Right lobe of liver (tissue), 4 donors: Measurements from ENCODE around the gene HBZ.

ENCODE experiments used
- POLR2A ChIP-seq: fragments of 450-650 bp; IDR thresholded peaks from one replicate; pipeline ENCODE4 v1.6.1; 2017; ENCODE audit warnings: antibody characterized with exemption, mild to moderate bottlenecking
- TF ChIP-seq, protein P1 (sequence below), 4 donors: fragments of 200-600 bp in 3 of 4; fragments of 450-650 bp in 1 of 4; IDR thresholded peaks; one replicate each; pipeline versions ENCODE4 v1.5.1 to v1.8.0; 2016 to 2022; ENCODE audit warnings: antibody characterized with exemption in 4 of 4, mild to moderate bottlenecking in 2 of 4
- donor health status: DM: no; HTN: no; CAD: no.
- donor health status: DM: no; HTN: no; CAD: no.
- donor health status: DM: no; HTN: yes; CAD: no.

DNA sequence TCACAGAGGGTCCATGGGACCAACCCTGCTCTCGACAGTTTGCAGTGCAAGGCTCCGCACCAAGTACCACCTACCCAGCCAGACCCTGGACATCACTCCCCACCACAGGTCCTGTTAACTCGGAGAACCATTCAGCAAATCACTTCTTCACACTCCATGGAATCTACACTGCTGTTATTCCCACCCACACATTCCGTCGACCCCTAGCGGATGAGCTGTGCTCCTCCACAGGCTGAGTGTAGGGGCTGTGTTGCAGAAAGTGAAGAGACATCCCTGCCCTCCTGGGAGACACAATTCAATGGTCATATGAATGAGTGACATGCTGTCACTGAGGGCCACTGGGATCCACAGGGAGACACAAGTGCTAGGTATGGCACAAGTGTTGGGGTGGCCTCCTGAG, 46.9 kb upstream of the HBZ start:
- TF ChIP-seq, protein P1, sequence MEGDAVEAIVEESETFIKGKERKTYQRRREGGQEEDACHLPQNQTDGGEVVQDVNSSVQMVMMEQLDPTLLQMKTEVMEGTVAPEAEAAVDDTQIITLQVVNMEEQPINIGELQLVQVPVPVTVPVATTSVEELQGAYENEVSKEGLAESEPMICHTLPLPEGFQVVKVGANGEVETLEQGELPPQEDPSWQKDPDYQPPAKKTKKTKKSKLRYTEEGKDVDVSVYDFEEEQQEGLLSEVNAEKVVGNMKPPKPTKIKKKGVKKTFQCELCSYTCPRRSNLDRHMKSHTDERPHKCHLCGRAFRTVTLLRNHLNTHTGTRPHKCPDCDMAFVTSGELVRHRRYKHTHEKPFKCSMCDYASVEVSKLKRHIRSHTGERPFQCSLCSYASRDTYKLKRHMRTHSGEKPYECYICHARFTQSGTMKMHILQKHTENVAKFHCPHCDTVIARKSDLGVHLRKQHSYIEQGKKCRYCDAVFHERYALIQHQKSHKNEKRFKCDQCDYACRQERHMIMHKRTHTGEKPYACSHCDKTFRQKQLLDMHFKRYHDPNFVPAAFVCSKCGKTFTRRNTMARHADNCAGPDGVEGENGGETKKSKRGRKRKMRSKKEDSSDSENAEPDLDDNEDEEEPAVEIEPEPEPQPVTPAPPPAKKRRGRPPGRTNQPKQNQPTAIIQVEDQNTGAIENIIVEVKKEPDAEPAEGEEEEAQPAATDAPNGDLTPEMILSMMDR (IDR thresholded peaks at IDR 0.05) = no peak
- TF ChIP-seq POLR2A = no peak
